ENCODE measurements around the gene TCFL5. TPM values are rescaled to one million over a fixed set of nuclear protein-coding genes. Genes with fewer than 3 reads are reported as not detected.

The TCFL5 gene
- total RNA-seq, 1 experiment from 2014 or later, result 23.8 TPM

DNA sequence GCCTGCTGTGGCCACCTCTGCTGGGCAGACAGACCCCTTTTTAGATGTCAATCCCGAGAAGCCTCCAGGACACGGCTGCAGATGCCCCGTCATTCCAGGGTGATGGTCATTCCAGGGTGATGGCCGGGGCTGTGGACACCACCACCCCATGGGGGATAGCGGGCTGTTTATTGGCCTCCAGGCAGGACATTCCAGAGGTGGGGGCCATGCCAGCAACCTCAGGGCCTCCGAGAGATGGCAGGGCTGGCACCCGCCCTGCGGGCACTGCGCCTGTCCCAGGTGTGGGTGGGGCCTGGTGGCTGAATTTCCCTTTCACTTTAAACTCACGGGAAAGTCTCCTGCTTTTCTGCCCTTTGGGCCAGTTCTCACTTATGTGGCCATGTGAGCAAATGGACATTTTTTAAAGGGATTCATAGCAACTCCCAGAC is 30.2 kb downstream of the TCFL5 start:
- POLR2A ChIA-PET, result interaction anchor here (0.5 kb wide), 1 partner anchor 64 kb away, joined by 3 read pairs; no protein-coding TSS in a partner anchor
- no TSS peak for BruUV-seq (replicated peaks)
- DNase-seq (ENCODE audit: low read depth, low spot score), result no peak

DNA sequence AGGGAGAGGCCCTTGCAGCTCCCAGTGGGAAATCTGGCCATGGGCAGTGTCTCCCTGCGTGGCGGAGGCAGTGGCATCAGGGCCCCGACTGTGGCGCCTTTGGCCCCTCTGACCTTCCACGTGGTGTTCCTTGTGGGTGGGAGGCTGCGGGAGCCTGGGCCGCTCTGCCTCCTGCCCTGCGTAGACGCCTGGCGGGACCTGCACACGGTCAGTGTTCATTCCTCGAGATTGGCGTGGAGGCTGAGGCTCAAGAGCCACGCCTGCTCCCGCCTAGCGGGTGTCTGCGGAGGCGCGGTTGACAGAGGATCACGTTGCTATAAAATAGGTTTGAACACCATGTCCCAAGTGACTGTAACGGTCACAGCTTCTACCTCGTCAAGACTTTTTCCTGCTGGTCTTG is 30.8 kb downstream of the TCFL5 start:
- ATAC-seq, result no peak
- Histone ChIP-seq H3K27ac (ENCODE audit: low read length) (no peak overlapping the region), H3K4me1 (ENCODE audit: control insufficient read depth, insufficient read depth, low read length) (peaks cover 8% of the 10 kb centered on the region), H3K9me3 (ENCODE audit: control insufficient read depth, insufficient read depth, low read depth, low read length) (no peaks in the 10 kb centered on the region), H3K4me3 (ENCODE audit: low read depth in 2 of 2, low read length in 2 of 2) (no peak overlapping the region), H3K36me3 (ENCODE audit: control insufficient read depth, insufficient read depth, low read length) (no peaks in the 10 kb centered on the region), H3K27me3 (ENCODE audit: control insufficient read depth, insufficient read depth, low read length) (no peaks in the 10 kb centered on the region)
- no peak for DNase-seq (ENCODE audit: low read depth, low spot score)
- TF ChIP-seq SIN3A (IDR thresholded peaks at IDR 0.05; ENCODE audit: borderline replicate concordance, insufficient read depth, low read depth, low read length) (no peak), POLR2AphosphoS5 (IDR thresholded peaks at IDR 0.05; ENCODE audit: low read depth, low read length) (no peak), TCF7L2 (IDR thresholded peaks at IDR 0.05; ENCODE audit: low read depth, low read length) (no peak)
- TF ChIP-seq, protein P1, sequence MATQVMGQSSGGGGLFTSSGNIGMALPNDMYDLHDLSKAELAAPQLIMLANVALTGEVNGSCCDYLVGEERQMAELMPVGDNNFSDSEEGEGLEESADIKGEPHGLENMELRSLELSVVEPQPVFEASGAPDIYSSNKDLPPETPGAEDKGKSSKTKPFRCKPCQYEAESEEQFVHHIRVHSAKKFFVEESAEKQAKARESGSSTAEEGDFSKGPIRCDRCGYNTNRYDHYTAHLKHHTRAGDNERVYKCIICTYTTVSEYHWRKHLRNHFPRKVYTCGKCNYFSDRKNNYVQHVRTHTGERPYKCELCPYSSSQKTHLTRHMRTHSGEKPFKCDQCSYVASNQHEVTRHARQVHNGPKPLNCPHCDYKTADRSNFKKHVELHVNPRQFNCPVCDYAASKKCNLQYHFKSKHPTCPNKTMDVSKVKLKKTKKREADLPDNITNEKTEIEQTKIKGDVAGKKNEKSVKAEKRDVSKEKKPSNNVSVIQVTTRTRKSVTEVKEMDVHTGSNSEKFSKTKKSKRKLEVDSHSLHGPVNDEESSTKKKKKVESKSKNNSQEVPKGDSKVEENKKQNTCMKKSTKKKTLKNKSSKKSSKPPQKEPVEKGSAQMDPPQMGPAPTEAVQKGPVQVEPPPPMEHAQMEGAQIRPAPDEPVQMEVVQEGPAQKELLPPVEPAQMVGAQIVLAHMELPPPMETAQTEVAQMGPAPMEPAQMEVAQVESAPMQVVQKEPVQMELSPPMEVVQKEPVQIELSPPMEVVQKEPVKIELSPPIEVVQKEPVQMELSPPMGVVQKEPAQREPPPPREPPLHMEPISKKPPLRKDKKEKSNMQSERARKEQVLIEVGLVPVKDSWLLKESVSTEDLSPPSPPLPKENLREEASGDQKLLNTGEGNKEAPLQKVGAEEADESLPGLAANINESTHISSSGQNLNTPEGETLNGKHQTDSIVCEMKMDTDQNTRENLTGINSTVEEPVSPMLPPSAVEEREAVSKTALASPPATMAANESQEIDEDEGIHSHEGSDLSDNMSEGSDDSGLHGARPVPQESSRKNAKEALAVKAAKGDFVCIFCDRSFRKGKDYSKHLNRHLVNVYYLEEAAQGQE (IDR thresholded peaks at IDR 0.05; ENCODE audit: insufficient read depth in 1 of 2, low read depth in 2 of 2, low read length in 1 of 2), result no peak
- TF ChIP-seq, protein P2, sequence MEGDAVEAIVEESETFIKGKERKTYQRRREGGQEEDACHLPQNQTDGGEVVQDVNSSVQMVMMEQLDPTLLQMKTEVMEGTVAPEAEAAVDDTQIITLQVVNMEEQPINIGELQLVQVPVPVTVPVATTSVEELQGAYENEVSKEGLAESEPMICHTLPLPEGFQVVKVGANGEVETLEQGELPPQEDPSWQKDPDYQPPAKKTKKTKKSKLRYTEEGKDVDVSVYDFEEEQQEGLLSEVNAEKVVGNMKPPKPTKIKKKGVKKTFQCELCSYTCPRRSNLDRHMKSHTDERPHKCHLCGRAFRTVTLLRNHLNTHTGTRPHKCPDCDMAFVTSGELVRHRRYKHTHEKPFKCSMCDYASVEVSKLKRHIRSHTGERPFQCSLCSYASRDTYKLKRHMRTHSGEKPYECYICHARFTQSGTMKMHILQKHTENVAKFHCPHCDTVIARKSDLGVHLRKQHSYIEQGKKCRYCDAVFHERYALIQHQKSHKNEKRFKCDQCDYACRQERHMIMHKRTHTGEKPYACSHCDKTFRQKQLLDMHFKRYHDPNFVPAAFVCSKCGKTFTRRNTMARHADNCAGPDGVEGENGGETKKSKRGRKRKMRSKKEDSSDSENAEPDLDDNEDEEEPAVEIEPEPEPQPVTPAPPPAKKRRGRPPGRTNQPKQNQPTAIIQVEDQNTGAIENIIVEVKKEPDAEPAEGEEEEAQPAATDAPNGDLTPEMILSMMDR (IDR thresholded peaks at IDR 0.05), result no peak
- in situ Hi-C loops (cut with HindIII; ENCODE audit: low pct_unique_long_range_greater_than_20kb, low sequenced_read_pairs), result no loop called here
- no TSS peak for BruUV-seq (replicated peaks)
- intact Hi-C loops (cut with micrococcal nuclease; ENCODE audit: unreplicated experiment), result no loop called here
- CTCF ChIA-PET, result no interaction called here
- POLR2A ChIA-PET, result no interaction called here

More for the DNA sequence above, 30.2 kb downstream of the TCFL5 start:
- H3K9me3 ChIP-seq (ENCODE audit: control insufficient read depth, insufficient read depth, low read depth, low read length), result no peaks in the 10 kb centered on the region
- no peaks in the 10 kb centered on the region for H3K27me3 ChIP-seq (ENCODE audit: control insufficient read depth, insufficient read depth, low read length)
- H3K27ac ChIP-seq (ENCODE audit: low read length), result no peak overlapping the region
- in situ Hi-C loops (cut with HindIII; ENCODE audit: low pct_unique_long_range_greater_than_20kb, low sequenced_read_pairs), result no loop called here
- TF ChIP-seq TCF7L2 (IDR thresholded peaks at IDR 0.05; ENCODE audit: low read depth, low read length) (no peak), POLR2AphosphoS5 (IDR thresholded peaks at IDR 0.05; ENCODE audit: low read depth, low read length) (no peak), SIN3A (IDR thresholded peaks at IDR 0.05; ENCODE audit: borderline replicate concordance, insufficient read depth, low read depth, low read length) (no peak)
- TF ChIP-seq, protein P1 (IDR thresholded peaks at IDR 0.05; ENCODE audit: insufficient read depth in 1 of 2, low read depth in 2 of 2, low read length in 1 of 2), result no peak
- TF ChIP-seq, protein P2 (IDR thresholded peaks at IDR 0.05), result no peak
- H3K36me3 ChIP-seq (ENCODE audit: control insufficient read depth, insufficient read depth, low read length), result no peaks in the 10 kb centered on the region
- H3K4me3 ChIP-seq (ENCODE audit: low read depth in 2 of 2, low read length in 2 of 2), result no peak overlapping the region
- CTCF ChIA-PET, result no interaction called here
- intact Hi-C loops (cut with micrococcal nuclease; ENCODE audit: unreplicated experiment), result no loop called here
- H3K4me1 ChIP-seq (ENCODE audit: control insufficient read depth, insufficient read depth, low read length), result peaks cover 8% of the 10 kb centered on the region
- ATAC-seq, result no peak
